ENCODE data around the gene SLC11A2. TPM values are rescaled to one million over a fixed set of nuclear protein-coding genes. Genes with fewer than 3 reads are reported as not detected.

Gene SLC11A2
- polyA plus RNA-seq, 1 experiment, result 51.4 TPM

- DNase-seq (ENCODE audit: low read depth), result no peak
- Histone ChIP-seq H3K4me3 (ENCODE audit: low read depth, low read length) (no peak overlapping the region), H3K27me3 (ENCODE audit: control insufficient read depth, insufficient read depth, low read length) (no peaks in the 10 kb centered on the region), H3K36me3 (ENCODE audit: control insufficient read depth, insufficient read depth, low read length) (peaks cover 15% of the 10 kb centered on the region)
- POLR2A ChIA-PET, result interaction anchor here (0.6 kb wide), 1 partner anchor 85 kb away, joined by 3 read pairs; no protein-coding TSS in a partner anchor
- CTCF ChIA-PET, result interaction anchor here (1.0 to 1.1 kb wide), 2 partner anchors 10 to 342 kb away, joined by 3 read pairs; no protein-coding TSS in a partner anchor
- TF ChIP-seq CTCF (IDR thresholded peaks at IDR 0.05; ENCODE audit: insufficient read depth, low read depth, low read length), result no peak
Observed at GRCh38 chr12:50999093-50999492, 27.1 kb downstream of the SLC11A2 start.

- Histone ChIP-seq H3K27me3 (ENCODE audit: control insufficient read depth, insufficient read depth, low read length) (no peaks in the 10 kb centered on the region), H3K36me3 (ENCODE audit: control insufficient read depth, insufficient read depth, low read length) (peaks cover 27% of the 10 kb centered on the region), H3K4me3 (ENCODE audit: low read depth, low read length) (no peak overlapping the region)
- CTCF ChIA-PET, result no interaction called here
- POLR2A ChIA-PET, result interaction anchor here (0.6 kb wide), 1 partner anchor 351 kb away, joined by 3 read pairs; no protein-coding TSS in a partner anchor
- no peak for DNase-seq (ENCODE audit: low read depth)
- no peak for TF ChIP-seq CTCF (IDR thresholded peaks at IDR 0.05; ENCODE audit: insufficient read depth, low read depth, low read length)
Observed at GRCh38 chr12:50992819-50993218, 33.4 kb downstream of the SLC11A2 start.

- ChIA-PET POLR2A (no interaction called here), CTCF (interaction anchor here (0.6 to 1.2 kb wide), 2 partner anchors 20 to 178 kb away, joined by 3 to 4 read pairs; no protein-coding TSS in a partner anchor)
- Histone ChIP-seq H3K36me3 (ENCODE audit: control insufficient read depth, insufficient read depth, low read length) (peaks cover 24% of the 10 kb centered on the region), H3K4me3 (ENCODE audit: low read depth, low read length) (no peak overlapping the region), H3K27me3 (ENCODE audit: control insufficient read depth, insufficient read depth, low read length) (no peaks in the 10 kb centered on the region)
- DNase-seq (ENCODE audit: low read depth), result no peak
- TF ChIP-seq CTCF (IDR thresholded peaks at IDR 0.05; ENCODE audit: insufficient read depth, low read depth, low read length), result no peak
Observed at GRCh38 chr12:50991291-50991690, 34.9 kb downstream of the SLC11A2 start.

- no peak for TF ChIP-seq CTCF (IDR thresholded peaks at IDR 0.05; ENCODE audit: insufficient read depth, low read depth, low read length)
- DNase-seq (ENCODE audit: low read depth), result no peak
- POLR2A ChIA-PET, result no interaction called here
- Histone ChIP-seq H3K4me3 (ENCODE audit: low read depth, low read length) (no peak overlapping the region), H3K36me3 (ENCODE audit: control insufficient read depth, insufficient read depth, low read length) (peaks cover 23% of the 10 kb centered on the region), H3K27me3 (ENCODE audit: control insufficient read depth, insufficient read depth, low read length) (no peaks in the 10 kb centered on the region)
- CTCF ChIA-PET, result interaction anchor here (1.2 kb wide), 1 partner anchor 20 kb away, joined by 4 read pairs; no protein-coding TSS in a partner anchor
Observed at GRCh38 chr12:50990791-50991190, 35.4 kb downstream of the SLC11A2 start.

GRCh38 chr12:50990147-50990727 lies 35.9 kb downstream of the SLC11A2 start:
- peaks cover 18% of the 10 kb centered on the region for H3K36me3 ChIP-seq (ENCODE audit: control insufficient read depth, insufficient read depth, low read length)
- CTCF ChIA-PET, result interaction anchor here (1.2 to 6.3 kb wide), 3 partner anchors 21 to 224 kb away, joined by 3 to 64 read pairs (median 4); partner anchors contain the start of gene ATF1
- no peak for TF ChIP-seq CTCF (IDR thresholded peaks at IDR 0.05; ENCODE audit: insufficient read depth, low read depth, low read length)
- DNase-seq (ENCODE audit: low read depth), result no peak
- H3K4me3 ChIP-seq (ENCODE audit: low read depth, low read length), result no peak overlapping the region
- POLR2A ChIA-PET, result no interaction called here
- H3K27me3 ChIP-seq (ENCODE audit: control insufficient read depth, insufficient read depth, low read length), result no peaks in the 10 kb centered on the region
